Measurements from ENCODE around the gene PPFIBP1. TPM values are rescaled to one million over a fixed set of nuclear protein-coding genes. Genes with fewer than 3 reads are reported as not detected.

Gene PPFIBP1
- total RNA-seq, 3 donors from 2014 or later, result 34.4 to 86.5 (median 84.0) TPM

DNA sequence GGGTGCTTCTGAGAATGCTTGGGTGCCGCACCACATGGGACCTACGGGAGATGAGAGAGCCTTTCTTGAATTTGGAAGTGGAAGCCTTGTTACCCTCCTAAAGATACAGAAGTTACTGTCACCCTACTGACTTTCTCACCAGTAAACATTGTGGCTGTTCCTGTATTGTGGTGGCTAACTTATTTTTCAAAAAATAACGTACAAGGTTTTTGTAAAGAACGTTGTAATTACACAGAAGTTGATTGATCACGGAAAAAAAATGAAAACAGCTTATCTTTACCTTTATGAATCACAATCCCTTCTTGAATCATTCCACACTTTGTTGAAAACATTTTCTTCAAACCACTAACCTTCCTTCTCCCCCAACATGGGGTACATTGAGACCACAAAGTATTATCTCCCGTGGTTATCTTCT lies 22.0 kb upstream of the PPFIBP1 start:
- Histone ChIP-seq H3K4me3 (no peak overlapping the region), H3K27ac (no peak overlapping the region), H3K27me3 (no peaks in the 10 kb centered on the region), H3K36me3 (no peaks in the 10 kb centered on the region), H3K9me3 (no peaks in the 10 kb centered on the region), H3K4me1 (no peaks in the 10 kb centered on the region)
- DNase-seq (ENCODE audit: low spot score in 2 of 2), result no peak
- intact Hi-C loops (cut with DNase I; ENCODE audit: low total_unique reads), result no loop called here
- TF ChIP-seq, protein P1, sequence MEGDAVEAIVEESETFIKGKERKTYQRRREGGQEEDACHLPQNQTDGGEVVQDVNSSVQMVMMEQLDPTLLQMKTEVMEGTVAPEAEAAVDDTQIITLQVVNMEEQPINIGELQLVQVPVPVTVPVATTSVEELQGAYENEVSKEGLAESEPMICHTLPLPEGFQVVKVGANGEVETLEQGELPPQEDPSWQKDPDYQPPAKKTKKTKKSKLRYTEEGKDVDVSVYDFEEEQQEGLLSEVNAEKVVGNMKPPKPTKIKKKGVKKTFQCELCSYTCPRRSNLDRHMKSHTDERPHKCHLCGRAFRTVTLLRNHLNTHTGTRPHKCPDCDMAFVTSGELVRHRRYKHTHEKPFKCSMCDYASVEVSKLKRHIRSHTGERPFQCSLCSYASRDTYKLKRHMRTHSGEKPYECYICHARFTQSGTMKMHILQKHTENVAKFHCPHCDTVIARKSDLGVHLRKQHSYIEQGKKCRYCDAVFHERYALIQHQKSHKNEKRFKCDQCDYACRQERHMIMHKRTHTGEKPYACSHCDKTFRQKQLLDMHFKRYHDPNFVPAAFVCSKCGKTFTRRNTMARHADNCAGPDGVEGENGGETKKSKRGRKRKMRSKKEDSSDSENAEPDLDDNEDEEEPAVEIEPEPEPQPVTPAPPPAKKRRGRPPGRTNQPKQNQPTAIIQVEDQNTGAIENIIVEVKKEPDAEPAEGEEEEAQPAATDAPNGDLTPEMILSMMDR (IDR thresholded peaks at IDR 0.05), result no peak
- no peak for TF ChIP-seq POLR2A (IDR thresholded peaks at IDR 0.05)
- no peak for TF ChIP-seq POLR2AphosphoS5 (IDR thresholded peaks at IDR 0.05)

GRCh38 chr12:27504507-27504906 lies 19.5 kb upstream of the PPFIBP1 start:
- H3K4me3 ChIP-seq, result no peak overlapping the region
- no peaks in the 10 kb centered on the region for H3K4me1 ChIP-seq
- no peaks in the 10 kb centered on the region for H3K27me3 ChIP-seq
- no peaks in the 10 kb centered on the region for H3K9me3 ChIP-seq
- intact Hi-C loops (cut with DNase I; ENCODE audit: low total_unique reads), result no loop called here
- H3K36me3 ChIP-seq, result no peaks in the 10 kb centered on the region
- TF ChIP-seq, protein P1 (IDR thresholded peaks at IDR 0.05), result no peak
- TF ChIP-seq POLR2A (IDR thresholded peaks at IDR 0.05) (no peak), POLR2AphosphoS5 (IDR thresholded peaks at IDR 0.05) (no peak)
- peak overlapping the region in 1 of 2 donors; percentile 21 for H3K27ac ChIP-seq
- DNase-seq (ENCODE audit: low spot score in 2 of 2), result no peak

DNA sequence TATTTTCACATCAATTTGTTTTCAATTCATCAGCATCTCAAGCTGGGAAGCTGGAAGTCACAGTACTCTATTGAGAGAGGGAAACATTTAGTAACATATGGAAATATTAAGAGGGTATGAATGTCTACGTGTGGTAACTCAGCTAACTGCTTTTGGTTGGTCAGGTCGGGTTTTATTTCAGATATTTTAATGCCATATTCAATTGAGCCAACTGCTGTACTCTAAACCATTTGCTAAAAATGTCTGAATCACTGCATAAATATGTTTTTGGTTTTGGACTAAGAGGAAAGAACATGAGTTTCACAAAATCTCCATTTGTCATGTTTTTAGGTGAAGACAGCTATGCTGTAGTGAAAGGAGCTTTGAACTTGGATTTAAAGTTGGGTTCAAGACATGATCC lies 18.9 kb upstream of the PPFIBP1 start:
- H3K4me3 ChIP-seq, result no peak overlapping the region
- intact Hi-C loops (cut with DNase I; ENCODE audit: low total_unique reads), result no loop called here
- no peaks in the 10 kb centered on the region for H3K4me1 ChIP-seq
- H3K9me3 ChIP-seq, result no peaks in the 10 kb centered on the region
- no peak for DNase-seq (ENCODE audit: low spot score in 2 of 2)
- TF ChIP-seq, protein P1 (IDR thresholded peaks at IDR 0.05), result no peak
- no peak for TF ChIP-seq POLR2A (IDR thresholded peaks at IDR 0.05)
- TF ChIP-seq POLR2AphosphoS5 (IDR thresholded peaks at IDR 0.05), result no peak
- H3K27me3 ChIP-seq, result no peaks in the 10 kb centered on the region
- no peaks in the 10 kb centered on the region for H3K36me3 ChIP-seq
- peak overlapping the region in 1 of 2 donors; percentile 21 for H3K27ac ChIP-seq

- no peak for TF ChIP-seq POLR2AphosphoS5 (IDR thresholded peaks at IDR 0.05)
- H3K9me3 ChIP-seq, result no peaks in the 10 kb centered on the region
- no peaks in the 10 kb centered on the region for H3K27me3 ChIP-seq
- intact Hi-C loops (cut with DNase I; ENCODE audit: low total_unique reads), result no loop called here
- H3K4me3 ChIP-seq, result no peak overlapping the region
- DNase-seq (ENCODE audit: low spot score in 2 of 2), result no peak
- peak overlapping the region in 1 of 2 donors; percentile 1 for H3K27ac ChIP-seq
- no peaks in the 10 kb centered on the region for H3K36me3 ChIP-seq
- no peaks in the 10 kb centered on the region for H3K4me1 ChIP-seq
These were observed 18.2 kb upstream of the PPFIBP1 start for GRCh38 chr12:27505761-27506160.

- H3K9me3 ChIP-seq, result no peaks in the 10 kb centered on the region
- no peaks in the 10 kb centered on the region for H3K27me3 ChIP-seq
- no peak overlapping the region for H3K27ac ChIP-seq
- intact Hi-C loops (cut with DNase I; ENCODE audit: low total_unique reads), result no loop called here
- no peak for DNase-seq (ENCODE audit: low spot score in 2 of 2)
- H3K4me1 ChIP-seq, result no peaks in the 10 kb centered on the region
- H3K36me3 ChIP-seq, result no peaks in the 10 kb centered on the region
- TF ChIP-seq POLR2AphosphoS5 (IDR thresholded peaks at IDR 0.05) (no peak), POLR2A (IDR thresholded peaks at IDR 0.05) (no peak)
- TF ChIP-seq, protein P1 (IDR thresholded peaks at IDR 0.05), result no peak
- H3K4me3 ChIP-seq, result no peak overlapping the region
These were observed 17.3 kb upstream of the PPFIBP1 start for GRCh38 chr12:27506645-27507189.

Data from breast epithelium (tissue), 4 donors.